WTC11 (cell line): ENCODE measurements around the gene RMC1. TPM values are rescaled to one million over a fixed set of nuclear protein-coding genes. Genes with fewer than 3 reads are reported as not detected.

ENCODE experiments used
- ATAC-seq: fragments of 200-7000 bp; cut with Tn5 transposase; 2 replicates; pipeline ENCODE4 v1.10.0; 2021; ENCODE audit warnings: mild to moderate bottlenecking, moderate library complexity
- CTCF ChIA-PET: fragments of 300-600 bp; sonication (Branson Sonifier 250); formaldehyde crosslinking; loops from one replicate; lab custom pipeline; 2021; ENCODE audit warnings: antibody characterized with exemption; lab: Charles Lee
- POLR2A ChIA-PET: fragments of 350-600 bp; sonication (Branson Sonifier 250); formaldehyde crosslinking; loops from one replicate; lab custom pipeline; 2021; ENCODE audit warnings: antibody characterized with exemption; lab: Charles Lee
- DNase-seq: peaks from one replicate; pipeline ENCODE4 v3.0.0; 2021; ENCODE audit warnings: low spot score
- H3K27ac Mint-ChIP-seq: 2 replicates; pipeline ENCODE4 v1.8.0; 2021; ENCODE audit warnings: mixed read lengths
- H3K27me3 Mint-ChIP-seq: 2 replicates; pipeline ENCODE4 v1.8.0; 2021; ENCODE audit warnings: low read depth, mild to moderate bottlenecking, moderate library complexity, mixed read lengths
- H3K36me3 Mint-ChIP-seq: 2 replicates; pipeline ENCODE4 v1.8.0; 2021; ENCODE audit warnings: mixed read lengths
- H3K4me1 Mint-ChIP-seq: 2 replicates; pipeline ENCODE4 v1.8.0; 2022; ENCODE audit warnings: mixed read lengths
- H3K4me3 Mint-ChIP-seq: 2 replicates; pipeline ENCODE4 v1.8.0; 2021; ENCODE audit warnings: mild to moderate bottlenecking, moderate library complexity, mixed read lengths
- H3K9me3 Mint-ChIP-seq: 2 replicates; pipeline ENCODE4 v1.8.0; 2021; ENCODE audit warnings: mixed read lengths
- ELF4 ChIP-seq: sonication (generic); formaldehyde crosslinking; IDR thresholded peaks from 2 replicates; pipeline ENCODE4 v1.8.1; 2022; ENCODE audit warnings: low read depth, mild to moderate bottlenecking, moderate library complexity, missing genetic modification reagents
- EMX1 ChIP-seq: fragments of 250-450 bp; sonication (Bioruptor Pico); IDR thresholded peaks from 2 replicates; pipeline ENCODE4 v1.8.0; 2021; ENCODE audit warnings: mild to moderate bottlenecking
- ESRRA ChIP-seq: sonication (generic); formaldehyde crosslinking; IDR thresholded peaks from 2 replicates; pipeline ENCODE4 v1.8.1; 2022; ENCODE audit warnings: mild to moderate bottlenecking, missing genetic modification reagents, borderline replicate concordance
- ETV6 ChIP-seq: sonication (generic); formaldehyde crosslinking; IDR thresholded peaks from 2 replicates; pipeline ENCODE4 v1.8.1; 2022; ENCODE audit warnings: mild to moderate bottlenecking, missing genetic modification reagents
- FOXK1 ChIP-seq: sonication (generic); formaldehyde crosslinking; IDR thresholded peaks from 2 replicates; pipeline ENCODE4 v1.8.0; 2022; ENCODE audit warnings: mild to moderate bottlenecking, moderate library complexity, missing genetic modification reagents
- FOXP1 ChIP-seq: sonication (generic); formaldehyde crosslinking; IDR thresholded peaks from 2 replicates; pipeline ENCODE4 v1.8.0; 2022; ENCODE audit warnings: missing genetic modification reagents, mild to moderate bottlenecking, moderate library complexity, borderline replicate concordance
- NFE2L1 ChIP-seq: sonication (generic); formaldehyde crosslinking; IDR thresholded peaks from 2 replicates; pipeline ENCODE4 v1.8.1; 2023; ENCODE audit warnings: missing genetic modification reagents
- NR1H2 ChIP-seq: sonication (generic); formaldehyde crosslinking; IDR thresholded peaks from 2 replicates; pipeline ENCODE4 v1.9.0; 2021; ENCODE audit warnings: mild to moderate bottlenecking, moderate library complexity, missing genetic modification reagents
- NR3C1 ChIP-seq: sonication (generic); formaldehyde crosslinking; conservative IDR thresholded peaks from 2 replicates; pipeline ENCODE4 v1.8.1; 2023; ENCODE audit warnings: low read depth, mild to moderate bottlenecking, missing genetic modification reagents
- PRRX2 ChIP-seq: fragments of 250-450 bp; sonication (Bioruptor Pico); IDR thresholded peaks from 2 replicates; pipeline ENCODE4 v1.8.0; 2021; ENCODE audit warnings: mild to moderate bottlenecking
- RELA ChIP-seq: sonication (generic); formaldehyde crosslinking; IDR thresholded peaks from 2 replicates; pipeline ENCODE4 v1.8.1; 2022; ENCODE audit warnings: missing genetic modification reagents, mild to moderate bottlenecking, borderline replicate concordance
- total RNA-seq: library from RNA; stranded (reverse); gene quantifications from 3 replicates; pipeline ENCODE4 v1.2.3, GENCODE V29; 2021
- TF ChIP-seq, protein P1 (sequence below): fragments of 200-600 bp; IDR thresholded peaks from 2 replicates; pipeline ENCODE4 v1.8.0; 2022; ENCODE audit warnings: antibody characterized with exemption
- TF ChIP-seq, protein P2 (sequence below): sonication (generic); formaldehyde crosslinking; IDR thresholded peaks from 2 replicates; pipeline ENCODE4 v1.8.0; 2022; ENCODE audit warnings: missing genetic modification reagents
- TF ChIP-seq, protein P3 (sequence below): sonication (generic); formaldehyde crosslinking; IDR thresholded peaks from 2 replicates; pipeline ENCODE4 v1.8.1; 2023; ENCODE audit warnings: mild to moderate bottlenecking, missing genetic modification reagents, moderate library complexity
- TF ChIP-seq, protein P4 (sequence below): sonication (generic); formaldehyde crosslinking; IDR thresholded peaks from 2 replicates; pipeline ENCODE4 v1.8.1; 2023; ENCODE audit warnings: mild to moderate bottlenecking, missing genetic modification reagents
- TF ChIP-seq, protein P5 (sequence below): sonication (generic); formaldehyde crosslinking; conservative IDR thresholded peaks from 2 replicates; pipeline ENCODE4 v1.8.1; 2023; ENCODE audit warnings: mild to moderate bottlenecking, low read depth, missing genetic modification reagents, moderate library complexity

RMC1 gene
- total RNA-seq, 1 experiment from 2014 or later: 15.6 TPM

DNA sequence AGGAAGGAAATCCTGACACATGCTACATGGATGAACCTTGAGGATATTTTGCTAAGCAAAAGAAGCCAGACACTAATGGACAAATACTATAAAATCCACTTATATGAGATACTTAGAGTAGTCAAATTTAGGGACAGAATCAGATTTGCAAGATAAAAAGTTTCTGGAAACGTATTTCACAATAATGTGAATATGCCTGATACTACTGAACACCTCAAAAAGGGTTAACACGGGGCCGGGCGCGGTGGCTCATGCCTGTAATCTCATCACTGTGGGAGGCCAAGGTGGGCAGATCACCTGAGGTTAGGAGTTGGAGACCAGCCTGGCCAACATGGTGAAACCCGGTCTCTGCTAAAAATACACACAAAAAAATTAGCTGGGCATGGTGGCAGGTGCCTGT, 1.7 kb upstream of the RMC1 start (continued):
- no peak for TF ChIP-seq FOXP1 (CRISPR knock-in tag)

DNA sequence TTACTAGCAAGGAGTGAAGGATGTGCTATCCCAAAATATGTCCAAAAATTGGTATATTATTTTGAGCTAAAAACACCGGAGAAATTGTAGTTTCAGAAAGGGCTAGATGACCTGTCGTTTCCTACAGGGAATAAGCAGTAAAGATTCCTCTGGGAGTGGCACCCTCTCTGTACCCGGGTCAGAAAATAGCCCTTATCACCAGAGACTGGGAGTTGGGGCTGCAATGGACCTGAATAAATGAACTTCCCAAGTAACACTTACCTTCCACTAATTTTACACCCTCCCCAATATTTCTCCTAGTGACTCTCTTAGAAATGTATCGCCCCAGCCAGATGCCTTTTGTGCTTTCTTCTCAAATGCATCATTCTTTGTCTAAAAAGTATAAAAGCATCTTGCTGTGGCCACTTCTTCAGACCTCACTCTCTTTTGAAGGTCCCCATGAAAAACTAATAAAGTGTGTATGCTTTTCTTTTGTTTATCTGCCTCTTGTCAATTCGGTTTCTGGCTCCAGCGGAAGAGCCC, 734 bp upstream of the RMC1 start:
- no peak for TF ChIP-seq NFE2L1 (CRISPR knock-in tag)
- TF ChIP-seq EMX1 (CRISPR knock-in tag): no peak
- TF ChIP-seq, protein P1, sequence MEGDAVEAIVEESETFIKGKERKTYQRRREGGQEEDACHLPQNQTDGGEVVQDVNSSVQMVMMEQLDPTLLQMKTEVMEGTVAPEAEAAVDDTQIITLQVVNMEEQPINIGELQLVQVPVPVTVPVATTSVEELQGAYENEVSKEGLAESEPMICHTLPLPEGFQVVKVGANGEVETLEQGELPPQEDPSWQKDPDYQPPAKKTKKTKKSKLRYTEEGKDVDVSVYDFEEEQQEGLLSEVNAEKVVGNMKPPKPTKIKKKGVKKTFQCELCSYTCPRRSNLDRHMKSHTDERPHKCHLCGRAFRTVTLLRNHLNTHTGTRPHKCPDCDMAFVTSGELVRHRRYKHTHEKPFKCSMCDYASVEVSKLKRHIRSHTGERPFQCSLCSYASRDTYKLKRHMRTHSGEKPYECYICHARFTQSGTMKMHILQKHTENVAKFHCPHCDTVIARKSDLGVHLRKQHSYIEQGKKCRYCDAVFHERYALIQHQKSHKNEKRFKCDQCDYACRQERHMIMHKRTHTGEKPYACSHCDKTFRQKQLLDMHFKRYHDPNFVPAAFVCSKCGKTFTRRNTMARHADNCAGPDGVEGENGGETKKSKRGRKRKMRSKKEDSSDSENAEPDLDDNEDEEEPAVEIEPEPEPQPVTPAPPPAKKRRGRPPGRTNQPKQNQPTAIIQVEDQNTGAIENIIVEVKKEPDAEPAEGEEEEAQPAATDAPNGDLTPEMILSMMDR: no peak
- TF ChIP-seq NR1H2 (CRISPR knock-in tag): no peak
- TF ChIP-seq, protein P2, sequence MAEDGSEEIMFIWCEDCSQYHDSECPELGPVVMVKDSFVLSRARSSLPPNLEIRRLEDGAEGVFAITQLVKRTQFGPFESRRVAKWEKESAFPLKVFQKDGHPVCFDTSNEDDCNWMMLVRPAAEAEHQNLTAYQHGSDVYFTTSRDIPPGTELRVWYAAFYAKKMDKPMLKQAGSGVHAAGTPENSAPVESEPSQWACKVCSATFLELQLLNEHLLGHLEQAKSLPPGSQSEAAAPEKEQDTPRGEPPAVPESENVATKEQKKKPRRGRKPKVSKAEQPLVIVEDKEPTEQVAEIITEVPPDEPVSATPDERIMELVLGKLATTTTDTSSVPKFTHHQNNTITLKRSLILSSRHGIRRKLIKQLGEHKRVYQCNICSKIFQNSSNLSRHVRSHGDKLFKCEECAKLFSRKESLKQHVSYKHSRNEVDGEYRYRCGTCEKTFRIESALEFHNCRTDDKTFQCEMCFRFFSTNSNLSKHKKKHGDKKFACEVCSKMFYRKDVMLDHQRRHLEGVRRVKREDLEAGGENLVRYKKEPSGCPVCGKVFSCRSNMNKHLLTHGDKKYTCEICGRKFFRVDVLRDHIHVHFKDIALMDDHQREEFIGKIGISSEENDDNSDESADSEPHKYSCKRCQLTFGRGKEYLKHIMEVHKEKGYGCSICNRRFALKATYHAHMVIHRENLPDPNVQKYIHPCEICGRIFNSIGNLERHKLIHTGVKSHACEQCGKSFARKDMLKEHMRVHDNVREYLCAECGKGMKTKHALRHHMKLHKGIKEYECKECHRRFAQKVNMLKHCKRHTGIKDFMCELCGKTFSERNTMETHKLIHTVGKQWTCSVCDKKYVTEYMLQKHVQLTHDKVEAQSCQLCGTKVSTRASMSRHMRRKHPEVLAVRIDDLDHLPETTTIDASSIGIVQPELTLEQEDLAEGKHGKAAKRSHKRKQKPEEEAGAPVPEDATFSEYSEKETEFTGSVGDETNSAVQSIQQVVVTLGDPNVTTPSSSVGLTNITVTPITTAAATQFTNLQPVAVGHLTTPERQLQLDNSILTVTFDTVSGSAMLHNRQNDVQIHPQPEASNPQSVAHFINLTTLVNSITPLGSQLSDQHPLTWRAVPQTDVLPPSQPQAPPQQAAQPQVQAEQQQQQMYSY: no peak
- TF ChIP-seq, protein P3, sequence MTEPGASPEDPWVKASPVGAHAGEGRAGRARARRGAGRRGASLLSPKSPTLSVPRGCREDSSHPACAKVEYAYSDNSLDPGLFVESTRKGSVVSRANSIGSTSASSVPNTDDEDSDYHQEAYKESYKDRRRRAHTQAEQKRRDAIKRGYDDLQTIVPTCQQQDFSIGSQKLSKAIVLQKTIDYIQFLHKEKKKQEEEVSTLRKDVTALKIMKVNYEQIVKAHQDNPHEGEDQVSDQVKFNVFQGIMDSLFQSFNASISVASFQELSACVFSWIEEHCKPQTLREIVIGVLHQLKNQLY (CRISPR knock-in tag): no peak
- TF ChIP-seq FOXK1: no peak
- no peak for TF ChIP-seq RELA (CRISPR knock-in tag)
- TF ChIP-seq PRRX2 (CRISPR knock-in tag): no peak
- TF ChIP-seq NR3C1 (CRISPR knock-in tag): no peak
- TF ChIP-seq ELF4 (CRISPR knock-in tag): no peak
- TF ChIP-seq, protein P4, sequence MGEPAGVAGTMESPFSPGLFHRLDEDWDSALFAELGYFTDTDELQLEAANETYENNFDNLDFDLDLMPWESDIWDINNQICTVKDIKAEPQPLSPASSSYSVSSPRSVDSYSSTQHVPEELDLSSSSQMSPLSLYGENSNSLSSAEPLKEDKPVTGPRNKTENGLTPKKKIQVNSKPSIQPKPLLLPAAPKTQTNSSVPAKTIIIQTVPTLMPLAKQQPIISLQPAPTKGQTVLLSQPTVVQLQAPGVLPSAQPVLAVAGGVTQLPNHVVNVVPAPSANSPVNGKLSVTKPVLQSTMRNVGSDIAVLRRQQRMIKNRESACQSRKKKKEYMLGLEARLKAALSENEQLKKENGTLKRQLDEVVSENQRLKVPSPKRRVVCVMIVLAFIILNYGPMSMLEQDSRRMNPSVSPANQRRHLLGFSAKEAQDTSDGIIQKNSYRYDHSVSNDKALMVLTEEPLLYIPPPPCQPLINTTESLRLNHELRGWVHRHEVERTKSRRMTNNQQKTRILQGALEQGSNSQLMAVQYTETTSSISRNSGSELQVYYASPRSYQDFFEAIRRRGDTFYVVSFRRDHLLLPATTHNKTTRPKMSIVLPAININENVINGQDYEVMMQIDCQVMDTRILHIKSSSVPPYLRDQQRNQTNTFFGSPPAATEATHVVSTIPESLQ (CRISPR knock-in tag): no peak
- no peak for TF ChIP-seq ESRRA (CRISPR knock-in tag)
- TF ChIP-seq ETV6: no peak
- TF ChIP-seq, protein P5, sequence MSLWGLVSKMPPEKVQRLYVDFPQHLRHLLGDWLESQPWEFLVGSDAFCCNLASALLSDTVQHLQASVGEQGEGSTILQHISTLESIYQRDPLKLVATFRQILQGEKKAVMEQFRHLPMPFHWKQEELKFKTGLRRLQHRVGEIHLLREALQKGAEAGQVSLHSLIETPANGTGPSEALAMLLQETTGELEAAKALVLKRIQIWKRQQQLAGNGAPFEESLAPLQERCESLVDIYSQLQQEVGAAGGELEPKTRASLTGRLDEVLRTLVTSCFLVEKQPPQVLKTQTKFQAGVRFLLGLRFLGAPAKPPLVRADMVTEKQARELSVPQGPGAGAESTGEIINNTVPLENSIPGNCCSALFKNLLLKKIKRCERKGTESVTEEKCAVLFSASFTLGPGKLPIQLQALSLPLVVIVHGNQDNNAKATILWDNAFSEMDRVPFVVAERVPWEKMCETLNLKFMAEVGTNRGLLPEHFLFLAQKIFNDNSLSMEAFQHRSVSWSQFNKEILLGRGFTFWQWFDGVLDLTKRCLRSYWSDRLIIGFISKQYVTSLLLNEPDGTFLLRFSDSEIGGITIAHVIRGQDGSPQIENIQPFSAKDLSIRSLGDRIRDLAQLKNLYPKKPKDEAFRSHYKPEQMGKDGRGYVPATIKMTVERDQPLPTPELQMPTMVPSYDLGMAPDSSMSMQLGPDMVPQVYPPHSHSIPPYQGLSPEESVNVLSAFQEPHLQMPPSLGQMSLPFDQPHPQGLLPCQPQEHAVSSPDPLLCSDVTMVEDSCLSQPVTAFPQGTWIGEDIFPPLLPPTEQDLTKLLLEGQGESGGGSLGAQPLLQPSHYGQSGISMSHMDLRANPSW (CRISPR knock-in tag): no peak
- Mint-ChIP-seq H3K27me3 (peaks cover 12% of the 10 kb centered on the region), H3K4me1 (peaks cover 21% of the 10 kb centered on the region), H3K4me3 (peak overlapping the region; percentile 78), H3K9me3 (no peaks in the 10 kb centered on the region), H3K27ac (peak overlapping the region; percentile 82; the same call in 1 of the 2 replicates), H3K36me3 (peaks cover 3% of the 10 kb centered on the region; the same call in 1 of the 2 replicates)
- ChIA-PET POLR2A (no interaction called here), CTCF (interaction anchor here (0.6 to 1.1 kb wide), 5 partner anchors 9 to 217 kb away, joined by 3 to 7 read pairs (median 3); no protein-coding TSS in a partner anchor)
- ATAC-seq: no peak
- no peak for DNase-seq
